Gastroesophageal sphincter (tissue), 4 donors: ENCODE data around the gene KRTAP1-4. TPM values are rescaled to one million over a fixed set of nuclear protein-coding genes. Genes with fewer than 3 reads are reported as not detected.

ENCODE experiments used
- ATAC-seq: fragments of 150-250 bp; one replicate; pipeline ENCODE4 v1.9.1; 2016; ENCODE audit warnings: mild to moderate bottlenecking, moderate library complexity
- H3K27ac ChIP-seq, 4 donors: fragments of 200-600 bp; sonication (generic) in 3 of 4; 1 replicate in 3 of 4; 2 replicates in 1 of 4; pipeline ENCODE4 v1.5.1; 2016 to 2019
- H3K27me3 ChIP-seq: fragments of 200-600 bp; sonication (generic); one replicate; pipeline ENCODE4 v1.5.1; 2019
- H3K36me3 ChIP-seq, 2 donors: fragments of 200-600 bp; sonication (generic); one replicate each; pipeline ENCODE4 v1.5.1; 2019; ENCODE audit warnings: control low read depth in 1 of 2
- H3K4me1 ChIP-seq, 3 donors: fragments of 200-600 bp; sonication (generic); 1 replicate in 2 of 3; 2 replicates in 1 of 3; pipeline ENCODE4 v1.5.1; 2016 to 2019; ENCODE audit warnings: control low read depth in 2 of 3
- H3K4me3 ChIP-seq, 2 donors: fragments of 200-600 bp; sonication (generic); one replicate each; pipeline ENCODE4 v1.5.1; 2019; ENCODE audit warnings: mild to moderate bottlenecking in 1 of 2, moderate library complexity in 1 of 2
- H3K9me3 ChIP-seq, 3 donors: fragments of 200-600 bp; sonication (generic); one replicate each; pipeline ENCODE4 v1.5.1; 2017 to 2019; ENCODE audit warnings: control low read depth in 2 of 3
- EP300 ChIP-seq: sonication (generic); formaldehyde crosslinking; IDR thresholded peaks from one replicate; pipeline ENCODE4 v1.6.1; 2017; ENCODE audit warnings: antibody characterized with exemption, mild to moderate bottlenecking
- POLR2A ChIP-seq, 2 donors: fragments of 450-650 bp; IDR thresholded peaks; one replicate each; pipeline ENCODE4 v1.6.1; 2017; ENCODE audit warnings: antibody characterized with exemption in 2 of 2, mild to moderate bottlenecking in 2 of 2, moderate library complexity in 1 of 2
- POLR2AphosphoS5 ChIP-seq: sonication (generic); formaldehyde crosslinking; IDR thresholded peaks from one replicate; pipeline ENCODE4 v1.6.1; 2017; ENCODE audit warnings: antibody characterized with exemption
- WGBS, 2 donors: methylation state at CpG; one replicate each; pipeline ENCODE4 v1.1.5; 2018; ENCODE audit warnings: low coverage in 1 of 2; 5-methylcytosine and 5-hydroxymethylcytosine counted together
- total RNA-seq, 4 donors: library from RNA; depleted of rRNA; stranded (reverse); fragments of >200 nt; gene quantifications; one replicate each; pipeline ENCODE4 v1.1.0, GENCODE V29; 2016
- TF ChIP-seq, protein P1 (sequence below), 4 experiments: fragments of 200-600 bp in 2 of 4; fragments of 450-650 bp in 2 of 4; sonication (generic) in 1 of 4; IDR thresholded peaks; one replicate each; pipeline ENCODE4 v1.5.1; 2017 to 2019; ENCODE audit warnings: antibody characterized with exemption in 4 of 4, mild to moderate bottlenecking in 2 of 4, moderate library complexity in 2 of 4

KRTAP1-4 gene
- total RNA-seq, 4 donors from 2014 or later: not detected

DNA sequence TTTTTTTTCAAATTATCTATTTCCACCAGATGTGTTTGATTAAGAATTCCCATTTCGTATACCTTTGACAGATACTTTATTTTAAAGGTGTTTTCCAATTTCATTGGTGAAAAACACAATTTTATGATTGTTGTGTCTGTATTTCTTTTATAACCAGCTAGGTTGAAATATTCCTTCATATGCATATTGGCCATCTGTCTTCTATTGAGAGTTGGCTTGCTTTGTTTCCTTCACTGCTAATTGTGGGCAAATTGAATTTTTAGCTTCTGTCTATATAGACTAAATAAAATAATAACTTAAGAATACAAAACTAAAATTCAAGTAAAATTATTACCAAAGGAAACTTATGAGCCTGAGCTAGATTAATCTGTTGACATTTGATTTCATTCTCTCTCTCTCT is 34.9 kb downstream of the KRTAP1-4 start:
- no peaks in the 10 kb centered on the region for H3K36me3 ChIP-seq
- H3K9me3 ChIP-seq: no peaks in the 10 kb centered on the region
- no peak overlapping the region for H3K4me3 ChIP-seq
- TF ChIP-seq EP300 (no peak), POLR2A (IDR thresholded peaks at IDR 0.05) (no peak), POLR2AphosphoS5 (no peak)
- TF ChIP-seq, protein P1, sequence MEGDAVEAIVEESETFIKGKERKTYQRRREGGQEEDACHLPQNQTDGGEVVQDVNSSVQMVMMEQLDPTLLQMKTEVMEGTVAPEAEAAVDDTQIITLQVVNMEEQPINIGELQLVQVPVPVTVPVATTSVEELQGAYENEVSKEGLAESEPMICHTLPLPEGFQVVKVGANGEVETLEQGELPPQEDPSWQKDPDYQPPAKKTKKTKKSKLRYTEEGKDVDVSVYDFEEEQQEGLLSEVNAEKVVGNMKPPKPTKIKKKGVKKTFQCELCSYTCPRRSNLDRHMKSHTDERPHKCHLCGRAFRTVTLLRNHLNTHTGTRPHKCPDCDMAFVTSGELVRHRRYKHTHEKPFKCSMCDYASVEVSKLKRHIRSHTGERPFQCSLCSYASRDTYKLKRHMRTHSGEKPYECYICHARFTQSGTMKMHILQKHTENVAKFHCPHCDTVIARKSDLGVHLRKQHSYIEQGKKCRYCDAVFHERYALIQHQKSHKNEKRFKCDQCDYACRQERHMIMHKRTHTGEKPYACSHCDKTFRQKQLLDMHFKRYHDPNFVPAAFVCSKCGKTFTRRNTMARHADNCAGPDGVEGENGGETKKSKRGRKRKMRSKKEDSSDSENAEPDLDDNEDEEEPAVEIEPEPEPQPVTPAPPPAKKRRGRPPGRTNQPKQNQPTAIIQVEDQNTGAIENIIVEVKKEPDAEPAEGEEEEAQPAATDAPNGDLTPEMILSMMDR (IDR thresholded peaks at IDR 0.05): no peak
- H3K27ac ChIP-seq: no peak overlapping the region
- no peak for ATAC-seq
- 40 to 63% methylated on average over 1 of the region's 1 CpG for WGBS, 2 donors
- peaks cover 53% of the 10 kb centered on the region for H3K27me3 ChIP-seq
- H3K4me1 ChIP-seq: no peaks in the 10 kb centered on the region

DNA sequence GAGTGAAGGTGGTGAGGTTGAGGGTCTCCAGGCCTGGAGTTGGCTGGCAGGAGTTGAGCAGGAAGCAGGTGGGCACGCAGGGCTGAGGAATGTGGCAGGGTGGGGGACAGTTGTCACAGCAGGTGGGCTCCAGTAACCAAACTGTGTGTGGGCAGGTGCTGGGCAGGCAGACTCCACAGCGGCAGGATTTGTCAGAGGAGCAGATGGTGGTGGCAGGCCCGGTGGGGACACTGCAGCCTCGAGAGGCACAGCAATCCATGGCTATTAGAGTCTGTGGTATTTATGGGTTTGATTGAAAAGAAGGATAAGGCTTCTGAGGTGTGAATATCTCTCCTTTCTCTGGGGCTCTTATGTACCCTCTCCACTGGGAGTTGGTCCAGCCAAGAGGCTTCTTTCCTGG is 36.2 kb downstream of the KRTAP1-4 start, which contains the start of gene KRTAP3-3:
KRTAP3-3 (minus strand) TSS at position 326 of the 400 bp plus-strand sequence; CDS start at position 259, 67 bp downstream.
- Histone ChIP-seq H3K9me3 (no peaks in the 10 kb centered on the region), H3K36me3 (no peaks in the 10 kb centered on the region), H3K4me3 (no peak within 1 kb of the TSS), H3K4me1 (no peaks in the 10 kb centered on the region), H3K27me3 (peaks cover 41% of the 10 kb centered on the region), H3K27ac (no peak within 1 kb of the TSS)
- 15 to 58% methylated on average over 3 to 4 of the region's 4 CpGs for WGBS, 2 donors
- no peak for ATAC-seq
- TF ChIP-seq, protein P1 (IDR thresholded peaks at IDR 0.05): no peak
- TF ChIP-seq POLR2A (IDR thresholded peaks at IDR 0.05) (no peak), POLR2AphosphoS5 (no peak), EP300 (no peak)

DNA sequence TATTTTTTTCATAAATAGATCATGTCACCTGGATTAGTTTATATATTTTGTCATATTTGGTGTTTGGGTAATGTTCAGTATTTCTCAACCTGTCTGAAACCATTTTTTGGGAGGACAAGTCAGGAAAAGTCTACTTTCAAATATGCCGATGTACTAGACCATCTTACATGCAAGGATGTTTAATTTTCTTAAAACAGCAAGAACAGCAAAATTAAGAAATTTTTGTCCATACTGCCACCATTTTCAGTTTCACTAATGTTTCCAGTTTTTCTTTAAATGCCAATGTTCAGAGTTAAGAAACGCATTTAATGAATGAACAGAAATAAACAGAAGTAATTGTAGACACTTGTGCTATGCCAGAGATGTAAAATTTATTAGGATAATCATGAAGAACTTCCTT is 36.9 kb downstream of the KRTAP1-4 start:
- Histone ChIP-seq H3K4me3 (no peak overlapping the region), H3K4me1 (no peaks in the 10 kb centered on the region), H3K27me3 (peaks cover 41% of the 10 kb centered on the region), H3K36me3 (no peaks in the 10 kb centered on the region), H3K27ac (no peak overlapping the region), H3K9me3 (no peaks in the 10 kb centered on the region)
- no peak for TF ChIP-seq EP300
- no peak for TF ChIP-seq POLR2A (IDR thresholded peaks at IDR 0.05)
- no peak for TF ChIP-seq POLR2AphosphoS5
- TF ChIP-seq, protein P1 (IDR thresholded peaks at IDR 0.05): no peak
- WGBS, 2 donors: 75 to 85% methylated on average over 2 of the region's 2 CpGs
- no peak for ATAC-seq

DNA sequence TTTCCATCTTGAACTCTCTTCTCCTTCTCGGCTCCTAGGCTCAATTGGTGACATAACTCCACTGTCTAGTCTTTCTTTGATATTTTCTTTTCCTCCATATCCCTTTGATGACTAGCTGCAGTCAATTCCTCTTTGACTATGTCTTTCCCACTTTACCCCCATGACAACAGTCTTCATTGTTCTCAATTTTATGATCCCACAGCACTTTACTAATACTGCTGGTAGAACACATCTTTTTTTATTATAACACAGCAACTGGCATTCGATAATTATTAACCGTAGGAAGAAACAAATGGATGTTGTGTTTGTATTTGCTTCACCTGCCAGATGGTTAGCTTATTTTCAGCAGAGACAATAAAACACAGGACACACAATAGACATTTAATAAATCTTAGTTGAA is 37.3 kb downstream of the KRTAP1-4 start:
- Histone ChIP-seq H3K4me1 (no peaks in the 10 kb centered on the region), H3K4me3 (no peak overlapping the region), H3K27me3 (peaks cover 39% of the 10 kb centered on the region), H3K27ac (no peak overlapping the region), H3K36me3 (no peaks in the 10 kb centered on the region), H3K9me3 (no peaks in the 10 kb centered on the region)
- 80 to 93% methylated on average over 3 of the region's 3 CpGs for WGBS, 2 donors
- no peak for ATAC-seq
- no peak for TF ChIP-seq EP300
- TF ChIP-seq, protein P1 (IDR thresholded peaks at IDR 0.05): no peak
- no peak for TF ChIP-seq POLR2AphosphoS5
- no peak for TF ChIP-seq POLR2A (IDR thresholded peaks at IDR 0.05)

DNA sequence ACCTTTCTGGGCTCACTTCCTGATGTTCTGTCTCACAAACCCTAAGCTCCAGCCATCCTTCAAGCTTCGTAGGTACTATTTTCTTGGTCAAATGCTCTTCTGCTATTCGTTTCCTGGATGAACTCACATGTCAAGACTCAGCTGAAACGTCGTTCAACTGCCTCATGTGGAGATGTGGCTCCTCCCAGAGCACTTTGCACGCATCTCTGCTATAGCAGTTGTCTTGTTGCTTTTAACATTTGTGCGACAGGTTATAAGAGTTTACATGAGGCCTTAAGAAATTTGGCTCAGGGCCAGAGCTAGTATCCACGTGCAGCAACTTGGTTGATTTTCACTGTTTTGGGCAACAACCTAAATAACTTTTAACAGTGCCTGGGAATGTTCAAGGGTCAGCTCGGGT is 43.1 kb downstream of the KRTAP1-4 start:
- no peaks in the 10 kb centered on the region for H3K4me1 ChIP-seq
- H3K4me3 ChIP-seq: no peak overlapping the region
- 42 to 73% methylated on average over 4 to 8 of the region's 8 CpGs for WGBS, 2 donors
- peaks cover 23% of the 10 kb centered on the region for H3K27me3 ChIP-seq
- ATAC-seq: no peak
- no peaks in the 10 kb centered on the region for H3K36me3 ChIP-seq
- TF ChIP-seq POLR2AphosphoS5 (no peak), POLR2A (IDR thresholded peaks at IDR 0.05) (no peak), EP300 (no peak)
- TF ChIP-seq, protein P1 (IDR thresholded peaks at IDR 0.05): no peak
- H3K9me3 ChIP-seq: no peaks in the 10 kb centered on the region
- no peak overlapping the region for H3K27ac ChIP-seq
